H4 (cell line): ENCODE results near the gene AJAP1. TPM values are rescaled to one million over a fixed set of nuclear protein-coding genes. Genes with fewer than 3 reads are reported as not detected.

Experiments
- DNase-seq: peaks from one replicate; pipeline ENCODE4 v3.0.0-alpha.2; 2015; ENCODE audit warnings: low spot score
- total RNA-seq: library from RNA; depleted of rRNA; stranded (reverse); fragments of >200 nt; shearing (Covaris generic); gene quantifications from 2 replicates; pipeline ENCODE4 v1.2.3, GENCODE V29; 2014

Gene AJAP1
- total RNA-seq, 1 experiment from 2014 or later = 6.1 TPM

- DNase-seq = no peak
Measured at GRCh38 chr1:4678066-4678717, 23.8 kb downstream of the AJAP1 start.

- no peak for DNase-seq
Measured at GRCh38 chr1:4681026-4681425, 26.6 kb downstream of the AJAP1 start.

GRCh38 chr1:4682607-4683220 lies 28.3 kb downstream of the AJAP1 start:
- DNase-seq = no peak

- DNase-seq = no peak
Measured at GRCh38 chr1:4684136-4684535, 29.7 kb downstream of the AJAP1 start.

GRCh38 chr1:4684864-4685522 lies 30.6 kb downstream of the AJAP1 start:
- no peak for DNase-seq

GRCh38 chr1:4685523-4685865 lies 31.1 kb downstream of the AJAP1 start:
- DNase-seq = no peak

- no peak for DNase-seq
Measured at GRCh38 chr1:4687943-4688342, 33.5 kb downstream of the AJAP1 start.

- no peak for DNase-seq
Measured at GRCh38 chr1:4689271-4689935, 35.0 kb downstream of the AJAP1 start.

GRCh38 chr1:4689941-4690635 lies 35.7 kb downstream of the AJAP1 start:
- no peak for DNase-seq

- DNase-seq = no peak
Measured at GRCh38 chr1:4690951-4691675, 36.7 kb downstream of the AJAP1 start.

- no peak for DNase-seq
Measured at GRCh38 chr1:4691766-4692405, 37.5 kb downstream of the AJAP1 start.

- DNase-seq = no peak
Measured at GRCh38 chr1:4692437-4692836, 38.0 kb downstream of the AJAP1 start.

GRCh38 chr1:4693331-4693730 lies 38.9 kb downstream of the AJAP1 start:
- no peak for DNase-seq

- no peak for DNase-seq
Measured at GRCh38 chr1:4693891-4694290, 39.5 kb downstream of the AJAP1 start.

GRCh38 chr1:4694492-4694891 lies 40.1 kb downstream of the AJAP1 start:
- DNase-seq = no peak

- no peak for DNase-seq
Measured at GRCh38 chr1:4695241-4695640, 40.8 kb downstream of the AJAP1 start.

GRCh38 chr1:4696161-4696745 lies 41.8 kb downstream of the AJAP1 start:
- DNase-seq = no peak

GRCh38 chr1:4696753-4697152 lies 42.3 kb downstream of the AJAP1 start:
- no peak for DNase-seq

GRCh38 chr1:4697801-4698200 lies 43.4 kb downstream of the AJAP1 start:
- DNase-seq = no peak

GRCh38 chr1:4698911-4699310 lies 44.5 kb downstream of the AJAP1 start:
- no peak for DNase-seq
